Common myeloid progenitor, CD34-positive (primary cell): ENCODE measurements around the gene FAM81B.

ENCODE experiments used
- CTCF ChIA-PET: fragments of 350-600 bp; sonication (Branson Sonifier 250); formaldehyde crosslinking; loops from one replicate; lab custom pipeline; 2021; ENCODE audit warnings: antibody characterized with exemption; lab: Charles Lee
- POLR2A ChIA-PET: fragments of 350-600 bp; sonication (Branson Sonifier 250); formaldehyde crosslinking; loops from one replicate; lab custom pipeline; 2021; ENCODE audit warnings: antibody characterized with exemption; lab: Charles Lee
- DNase-seq, 3 donors: peaks; one replicate each; pipeline versions ENCODE4 v3.0.0 to v3.0.0-alpha.2; 2013
- H3K27ac ChIP-seq, 2 experiments: 1 replicate in 1 of 2; 2 replicates in 1 of 2; pipeline ENCODE4 v1.7.0; 2013; ENCODE audit warnings: inconsistent platforms in 2 of 2, low read length in 2 of 2, mild to moderate bottlenecking in 2 of 2, low read depth in 1 of 2, moderate library complexity in 1 of 2; ENCODE audit not compliant: severe bottlenecking in 2 of 2, insufficient read depth in 1 of 2, poor library complexity in 1 of 2
- H3K27me3 ChIP-seq, 5 experiments: replicated peaks in 2 of 5; 1 replicate in 3 of 5; 2 replicates in 2 of 5; pipeline versions ENCODE4 v1.6.1 to v1.7.0; 2013; ENCODE audit warnings: low read length in 4 of 5, mild to moderate bottlenecking in 2 of 5, moderate library complexity in 2 of 5, inconsistent platforms in 1 of 5; ENCODE audit not compliant: insufficient read depth in 5 of 5, control insufficient read depth in 4 of 5
- H3K36me3 ChIP-seq, 4 experiments: 1 replicate in 2 of 4; 2 replicates in 2 of 4; pipeline versions ENCODE4 v1.6.1 to v1.7.0; 2013; ENCODE audit warnings: low read length in 3 of 4, control low read depth in 1 of 4, mild to moderate bottlenecking in 1 of 4; ENCODE audit not compliant: control insufficient read depth in 4 of 4, insufficient read depth in 4 of 4
- H3K4me1 ChIP-seq, 4 experiments: 1 replicate in 3 of 4; 2 replicates in 1 of 4; pipeline versions ENCODE4 v1.6.1 to v1.7.1; 2013; ENCODE audit warnings: low read length in 3 of 4, mild to moderate bottlenecking in 3 of 4, control low read depth in 1 of 4, inconsistent platforms in 1 of 4, moderate library complexity in 1 of 4; ENCODE audit not compliant: control insufficient read depth in 4 of 4, insufficient read depth in 4 of 4; ENCODE audit errors: control extremely low read depth in 1 of 4
- H3K4me3 ChIP-seq, 7 experiments: 1 replicate in 4 of 7; 2 replicates in 3 of 7; pipeline versions ENCODE4 v1.5.1 to v1.7.0; 2013; ENCODE audit warnings: mild to moderate bottlenecking in 7 of 7, low read length in 6 of 7, moderate library complexity in 6 of 7, inconsistent platforms in 2 of 7, low read depth in 2 of 7, control low read depth in 1 of 7; ENCODE audit not compliant: insufficient read depth in 4 of 7, control insufficient read depth in 1 of 7; ENCODE audit errors: extremely low read depth in 1 of 7
- H3K9me3 ChIP-seq, 5 experiments: 1 replicate in 4 of 5; 2 replicates in 1 of 5; pipeline versions ENCODE4 v1.6.1 to v1.7.1; 2013; ENCODE audit warnings: low read length in 4 of 5, mild to moderate bottlenecking in 2 of 5, inconsistent platforms in 1 of 5, low read depth in 1 of 5, moderate library complexity in 1 of 5; ENCODE audit not compliant: control insufficient read depth in 4 of 5, insufficient read depth in 2 of 5; ENCODE audit errors: control extremely low read depth in 1 of 5
- WGBS: methylation state at CpG from one replicate; pipeline ENCODE4 v1.1.5; 2013; ENCODE audit not compliant: insufficient coverage; 5-methylcytosine and 5-hydroxymethylcytosine counted together

Gene FAM81B

DNA sequence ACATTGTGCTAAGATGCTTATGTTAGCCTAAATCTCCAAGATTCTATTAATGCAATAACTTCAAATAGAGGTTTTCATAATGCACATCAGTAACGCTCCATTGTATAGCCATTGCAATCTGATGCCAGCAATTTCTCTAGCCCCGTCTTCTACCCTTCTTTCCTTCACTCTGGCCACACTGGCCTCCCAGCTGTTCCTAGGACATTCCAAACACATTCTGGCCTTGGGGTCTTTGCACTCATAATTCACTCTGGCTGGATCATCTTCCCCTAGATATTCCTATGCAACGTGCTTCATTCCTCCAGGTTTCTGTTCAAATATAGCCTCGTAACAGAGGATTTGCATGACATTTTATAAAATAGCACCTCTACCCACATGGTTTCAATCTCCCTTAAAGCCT lies 23.3 kb downstream of the FAM81B start:
- Histone ChIP-seq H3K4me3 (no peak overlapping the region), H3K27ac (no peak overlapping the region), H3K9me3 (no peaks in the 10 kb centered on the region), H3K36me3 (no peaks in the 10 kb centered on the region), H3K27me3 (no peaks in the 10 kb centered on the region), H3K4me1 (no peaks in the 10 kb centered on the region)
- ChIA-PET POLR2A (no interaction called here), CTCF (no interaction called here)
- DNase-seq, result no peak
- 87% methylated on average over 4 of the region's 4 CpGs for WGBS

DNA sequence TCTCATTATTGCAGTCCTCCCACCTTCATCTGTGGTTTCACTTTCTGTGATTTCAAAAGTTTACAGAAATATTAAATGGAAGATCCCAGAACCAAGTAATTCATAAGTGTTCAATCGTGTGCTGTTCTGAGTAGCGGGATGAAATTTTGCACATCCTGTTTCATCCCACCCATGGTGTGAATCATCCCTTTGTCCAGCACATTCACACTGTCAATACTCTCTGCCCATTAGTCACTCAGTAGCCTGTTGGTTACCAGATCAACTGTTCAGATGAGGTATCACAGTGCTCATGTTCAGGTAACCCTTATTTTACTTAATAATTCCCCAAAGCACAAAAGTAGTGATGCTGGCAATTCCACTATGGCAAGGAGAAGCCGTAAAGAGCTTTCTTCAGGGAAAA lies 26.8 kb downstream of the FAM81B start:
- Histone ChIP-seq H3K27ac (no peak overlapping the region), H3K4me1 (no peaks in the 10 kb centered on the region), H3K27me3 (no peaks in the 10 kb centered on the region), H3K9me3 (no peaks in the 10 kb centered on the region), H3K36me3 (no peaks in the 10 kb centered on the region), H3K4me3 (no peak overlapping the region)
- DNase-seq, result no peak
- CTCF ChIA-PET, result no interaction called here
- WGBS, result 100% methylated on average over 2 of the region's 3 CpGs
- POLR2A ChIA-PET, result no interaction called here

DNA sequence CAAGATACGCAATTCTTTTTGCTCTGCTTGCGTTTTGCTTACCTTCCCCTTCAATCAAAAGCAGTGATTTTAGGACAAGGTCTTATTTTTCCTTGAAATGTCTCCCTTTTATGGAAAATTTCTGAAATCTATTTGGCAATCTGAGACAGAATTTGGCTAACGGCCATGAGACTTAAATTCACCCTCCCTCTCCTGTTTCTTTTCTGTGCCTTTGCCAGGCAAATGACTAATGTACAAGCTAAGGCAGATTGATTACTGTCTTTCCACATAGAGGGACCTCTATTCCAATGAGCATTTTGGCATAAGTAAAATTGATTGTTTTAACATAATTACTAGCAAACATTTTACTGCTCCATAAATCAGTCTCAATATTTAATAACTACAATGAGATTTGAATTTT lies 31.7 kb downstream of the FAM81B start:
- Histone ChIP-seq H3K27ac (no peak overlapping the region), H3K4me1 (no peaks in the 10 kb centered on the region), H3K36me3 (no peaks in the 10 kb centered on the region), H3K4me3 (no peak overlapping the region), H3K27me3 (no peaks in the 10 kb centered on the region), H3K9me3 (no peaks in the 10 kb centered on the region)
- 100% methylated on average over 3 of the region's 3 CpGs for WGBS
- ChIA-PET CTCF (no interaction called here), POLR2A (no interaction called here)
- no peak for DNase-seq

DNA sequence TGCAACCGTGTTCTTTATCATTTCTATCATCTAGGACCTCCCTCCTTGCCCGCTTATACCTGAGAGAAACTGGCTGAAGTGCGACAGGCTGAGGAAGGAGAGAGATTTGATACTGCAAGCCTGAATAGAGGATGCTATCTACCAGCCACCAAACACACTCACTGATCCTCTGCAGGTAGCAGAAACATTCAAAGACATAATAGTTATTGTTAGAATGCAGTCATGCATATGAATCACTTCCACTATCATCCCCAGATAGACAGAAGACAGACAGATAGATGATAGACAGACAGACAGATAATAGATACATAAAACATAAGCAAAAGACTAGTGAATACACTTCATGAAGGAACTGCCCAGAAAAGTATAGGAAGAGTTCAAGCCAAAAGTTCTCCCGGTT lies 32.9 kb downstream of the FAM81B start:
- H3K27ac ChIP-seq, result no peak overlapping the region
- no peak for DNase-seq
- H3K27me3 ChIP-seq, result no peaks in the 10 kb centered on the region
- no CpG with 5 or more reads among the region's 4 CpGs for WGBS
- no peaks in the 10 kb centered on the region for H3K9me3 ChIP-seq
- H3K36me3 ChIP-seq, result no peaks in the 10 kb centered on the region
- ChIA-PET POLR2A (no interaction called here), CTCF (no interaction called here)
- no peaks in the 10 kb centered on the region for H3K4me1 ChIP-seq
- no peak overlapping the region for H3K4me3 ChIP-seq

DNA sequence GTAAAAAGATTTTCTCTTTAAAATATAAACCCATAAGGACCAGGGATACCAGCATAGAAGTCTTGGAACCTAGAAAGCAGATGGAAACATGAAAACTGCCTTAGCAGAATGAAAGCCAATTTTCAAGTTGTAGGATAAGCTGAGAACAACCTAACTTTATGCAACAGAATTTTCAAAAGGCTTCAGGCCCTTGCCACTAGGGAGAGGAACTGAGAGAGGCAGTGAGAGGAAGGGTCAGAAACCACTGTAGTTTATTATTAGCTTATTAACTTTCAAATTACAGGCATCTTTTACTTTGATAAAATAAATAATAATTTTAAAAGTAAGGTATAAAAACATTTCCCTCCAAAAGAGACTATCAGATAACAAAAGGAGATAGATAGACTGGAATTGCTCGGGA lies 33.4 kb downstream of the FAM81B start:
- POLR2A ChIA-PET, result no interaction called here
- DNase-seq, result no peak
- no peaks in the 10 kb centered on the region for H3K4me1 ChIP-seq
- H3K4me3 ChIP-seq, result no peak overlapping the region
- H3K27ac ChIP-seq, result no peak overlapping the region
- H3K27me3 ChIP-seq, result no peaks in the 10 kb centered on the region
- H3K9me3 ChIP-seq, result no peaks in the 10 kb centered on the region
- WGBS, result no CpG with 5 or more reads among the region's 1 CpG
- CTCF ChIA-PET, result no interaction called here
- H3K36me3 ChIP-seq, result no peaks in the 10 kb centered on the region

DNA sequence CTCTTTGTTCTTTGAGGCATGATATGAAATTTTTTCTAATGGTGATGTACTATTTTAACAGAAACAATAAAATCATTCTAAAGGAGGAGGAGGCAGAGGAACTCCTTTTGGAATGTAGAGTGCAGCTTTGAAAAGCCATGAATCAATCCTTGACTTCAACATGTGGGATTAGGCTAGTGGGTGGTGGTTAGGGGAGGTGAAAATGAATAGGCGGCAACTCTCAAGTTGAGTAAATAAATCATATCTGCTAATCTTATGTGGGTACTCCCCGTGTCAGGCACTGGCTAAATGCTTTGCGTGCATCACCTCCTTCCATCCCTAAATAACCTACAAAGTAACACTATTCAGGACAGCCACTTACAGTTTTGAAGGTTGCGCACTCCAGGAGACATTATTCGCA lies 35.1 kb downstream of the FAM81B start:
- ChIA-PET POLR2A (no interaction called here), CTCF (no interaction called here)
- no peak for DNase-seq
- Histone ChIP-seq H3K4me1 (no peaks in the 10 kb centered on the region), H3K27ac (no peak overlapping the region), H3K4me3 (no peak overlapping the region), H3K9me3 (no peaks in the 10 kb centered on the region), H3K27me3 (no peaks in the 10 kb centered on the region), H3K36me3 (no peaks in the 10 kb centered on the region)
- WGBS, result 59% methylated on average over 4 of the region's 5 CpGs

DNA sequence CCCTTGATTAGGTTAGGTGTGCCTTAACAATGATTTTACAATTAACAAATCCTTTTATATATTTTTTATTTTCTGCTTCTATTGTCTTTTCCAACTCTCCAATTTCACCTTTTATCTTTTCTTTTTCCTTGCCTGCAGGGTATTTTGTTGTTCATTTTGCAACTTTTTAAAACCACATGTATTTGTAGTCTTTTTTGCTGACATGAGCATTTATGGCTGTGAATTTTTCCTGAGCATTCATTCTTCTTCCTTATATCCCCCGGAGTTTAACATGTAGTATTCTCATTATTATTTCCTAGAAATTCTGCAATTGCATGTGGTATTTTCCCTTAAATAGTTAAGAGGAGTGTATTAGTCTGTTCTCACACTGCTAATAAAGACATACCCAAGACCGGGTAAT lies 41.6 kb downstream of the FAM81B start:
- H3K27me3 ChIP-seq, result no peaks in the 10 kb centered on the region
- H3K36me3 ChIP-seq, result no peaks in the 10 kb centered on the region
- no peak for DNase-seq
- WGBS, result no CpG with 5 or more reads among the region's 2 CpGs
- H3K4me3 ChIP-seq, result no peak overlapping the region
- ChIA-PET POLR2A (interaction anchor here (0.6 kb wide), 1 partner anchor 21 kb away, joined by 3 read pairs; no protein-coding TSS in a partner anchor), CTCF (no interaction called here)
- H3K27ac ChIP-seq, result no peak overlapping the region
- no peaks in the 10 kb centered on the region for H3K4me1 ChIP-seq
- peaks cover 0 to 5% (median 1%) of the 10 kb centered on the region in 5 experiments for H3K9me3 ChIP-seq
